ENCODE results near the gene FHOD3.

DNA sequence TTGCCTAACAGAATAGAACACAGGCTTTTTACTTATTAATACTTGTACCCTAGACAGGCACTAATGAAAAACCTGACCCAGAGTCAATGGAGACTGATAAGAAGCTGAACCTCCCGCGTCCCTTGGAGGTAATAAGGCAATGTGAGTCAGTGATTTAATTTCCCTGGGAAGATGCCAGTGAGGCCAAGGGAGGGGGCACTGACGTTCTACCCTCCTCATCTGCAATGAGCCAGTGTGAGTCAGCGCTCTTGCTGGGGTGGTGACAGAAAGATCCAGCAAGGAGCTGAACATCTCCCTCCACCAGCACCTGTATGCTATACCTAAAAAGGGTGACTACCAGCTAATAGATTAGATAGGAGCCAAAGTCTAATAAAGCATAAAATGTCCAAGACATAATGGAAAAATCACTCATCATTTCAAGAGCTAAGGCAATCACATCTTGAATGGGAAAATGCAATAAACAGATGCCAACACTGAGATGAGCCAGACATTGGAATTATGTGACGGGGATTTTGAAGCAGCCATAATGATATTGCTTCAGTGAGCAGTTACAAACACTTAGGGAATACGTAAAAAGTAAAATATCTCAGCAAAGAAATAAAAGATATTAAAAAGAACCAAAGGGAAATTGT is 414.4 kb downstream of the FHOD3 start:
- TF ChIP-seq POLR2AphosphoS5 (IDR thresholded peaks at IDR 0.05; ENCODE audit: low read depth, low read length) (no peak), TAF1 (IDR thresholded peaks at IDR 0.05; ENCODE audit: borderline replicate concordance, insufficient read depth, low read length) (no peak), FOXP2 (optimal IDR thresholded peaks at IDR 0.05; ENCODE audit: borderline replicate concordance, extremely low read depth, extremely low read length, insufficient read depth) (no peak)

All from PFSK-1 (cell line).